Tibial nerve (tissue), 3 donors: Measurements from ENCODE around the gene HTR7.

Experiments
- POLR2A ChIP-seq, 2 donors: fragments of 450-650 bp; IDR thresholded peaks; one replicate each; pipeline ENCODE4 v1.6.1; 2017; ENCODE audit warnings: antibody characterized with exemption in 2 of 2, mild to moderate bottlenecking in 2 of 2, moderate library complexity in 2 of 2
- TF ChIP-seq, protein P1 (sequence below), 5 experiments: fragments of 200-600 bp in 3 of 5; fragments of 450-650 bp in 2 of 5; sonication (generic) in 3 of 5; IDR thresholded peaks; one replicate each; pipeline ENCODE4 v1.5.1; 2016 to 2019; ENCODE audit warnings: antibody characterized with exemption in 5 of 5, mild to moderate bottlenecking in 3 of 5, moderate library complexity in 2 of 5

DNA sequence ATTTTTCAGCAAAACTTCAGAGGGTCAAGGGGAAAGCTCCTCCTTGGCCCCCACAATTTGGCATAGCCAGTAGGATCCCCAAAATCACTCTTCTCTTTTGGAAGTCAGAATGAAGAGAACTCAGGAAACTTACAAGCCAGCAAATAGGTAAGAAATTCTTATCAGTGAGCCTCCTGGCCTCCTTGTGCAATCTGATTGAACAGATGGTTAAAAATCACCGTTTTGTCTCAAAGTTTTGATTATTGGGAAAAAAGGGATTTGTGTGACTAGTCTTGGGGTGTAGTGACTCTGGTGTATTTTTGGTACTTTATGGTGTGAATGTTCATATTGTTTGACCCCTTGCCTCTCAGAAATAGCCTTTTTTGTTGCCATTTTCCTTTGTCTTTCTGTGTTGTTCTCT is 56.2 kb downstream of the HTR7 start:
- TF ChIP-seq, protein P1, sequence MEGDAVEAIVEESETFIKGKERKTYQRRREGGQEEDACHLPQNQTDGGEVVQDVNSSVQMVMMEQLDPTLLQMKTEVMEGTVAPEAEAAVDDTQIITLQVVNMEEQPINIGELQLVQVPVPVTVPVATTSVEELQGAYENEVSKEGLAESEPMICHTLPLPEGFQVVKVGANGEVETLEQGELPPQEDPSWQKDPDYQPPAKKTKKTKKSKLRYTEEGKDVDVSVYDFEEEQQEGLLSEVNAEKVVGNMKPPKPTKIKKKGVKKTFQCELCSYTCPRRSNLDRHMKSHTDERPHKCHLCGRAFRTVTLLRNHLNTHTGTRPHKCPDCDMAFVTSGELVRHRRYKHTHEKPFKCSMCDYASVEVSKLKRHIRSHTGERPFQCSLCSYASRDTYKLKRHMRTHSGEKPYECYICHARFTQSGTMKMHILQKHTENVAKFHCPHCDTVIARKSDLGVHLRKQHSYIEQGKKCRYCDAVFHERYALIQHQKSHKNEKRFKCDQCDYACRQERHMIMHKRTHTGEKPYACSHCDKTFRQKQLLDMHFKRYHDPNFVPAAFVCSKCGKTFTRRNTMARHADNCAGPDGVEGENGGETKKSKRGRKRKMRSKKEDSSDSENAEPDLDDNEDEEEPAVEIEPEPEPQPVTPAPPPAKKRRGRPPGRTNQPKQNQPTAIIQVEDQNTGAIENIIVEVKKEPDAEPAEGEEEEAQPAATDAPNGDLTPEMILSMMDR (IDR thresholded peaks at IDR 0.05), result no peak
- no peak for TF ChIP-seq POLR2A (IDR thresholded peaks at IDR 0.05)
